SK-N-SH (cell line): Measurements from ENCODE around the gene CCDC141.

ENCODE experiments used
- CTCF ChIP-seq: fragments of 200-600 bp; sonication (generic); IDR thresholded peaks from 2 replicates; pipeline ENCODE4 v1.6.1; 2017; ENCODE audit warnings: antibody characterized with exemption, mild to moderate bottlenecking, moderate library complexity
- EZH2phosphoT487 ChIP-seq: fragments of 200-600 bp; sonication (generic); IDR thresholded peaks from 2 replicates; pipeline ENCODE4 v1.6.1; 2017; ENCODE audit warnings: low read depth, mixed run types, mild to moderate bottlenecking, antibody characterized with exemption, moderate library complexity, borderline replicate concordance
- FOSL2 ChIP-seq: IDR thresholded peaks from 2 replicates; pipeline ENCODE4 v1.4.0; 2012; ENCODE audit warnings: low read depth, mild to moderate bottlenecking, moderate library complexity, borderline replicate concordance
- MEF2A ChIP-seq: IDR thresholded peaks from 2 replicates; pipeline ENCODE4 v1.4.0; 2012; ENCODE audit warnings: low read depth, borderline replicate concordance
- POLR2AphosphoS5 ChIP-seq: IDR thresholded peaks from 2 replicates; pipeline ENCODE4 v1.6.1; 2012; ENCODE audit warnings: low read depth, low read length
- RCOR1 ChIP-seq: fragments of 150-350 bp; IDR thresholded peaks from 2 replicates; pipeline ENCODE4 v1.6.1; 2017; ENCODE audit warnings: antibody characterized with exemption, low read length
- RXRA ChIP-seq: IDR thresholded peaks from 2 replicates; pipeline ENCODE4 v1.4.0; 2012; ENCODE audit warnings: low read depth, mild to moderate bottlenecking, borderline replicate concordance
- USF1 ChIP-seq: IDR thresholded peaks from 2 replicates; pipeline ENCODE4 v1.4.0; 2012; ENCODE audit warnings: low read depth, borderline replicate concordance

- no peak for TF ChIP-seq CTCF
- no peak for TF ChIP-seq POLR2AphosphoS5
- TF ChIP-seq RCOR1 = no peak
- no peak for TF ChIP-seq EZH2phosphoT487
- no peak for TF ChIP-seq FOSL2
- no peak for TF ChIP-seq USF1
- TF ChIP-seq MEF2A = no peak
- TF ChIP-seq RXRA = no peak
These were observed 190.9 kb downstream of the CCDC141 start for GRCh38 chr2:178858896-178859625.
